Measurements from ENCODE around the gene PLCG1.

PLCG1 gene

DNA sequence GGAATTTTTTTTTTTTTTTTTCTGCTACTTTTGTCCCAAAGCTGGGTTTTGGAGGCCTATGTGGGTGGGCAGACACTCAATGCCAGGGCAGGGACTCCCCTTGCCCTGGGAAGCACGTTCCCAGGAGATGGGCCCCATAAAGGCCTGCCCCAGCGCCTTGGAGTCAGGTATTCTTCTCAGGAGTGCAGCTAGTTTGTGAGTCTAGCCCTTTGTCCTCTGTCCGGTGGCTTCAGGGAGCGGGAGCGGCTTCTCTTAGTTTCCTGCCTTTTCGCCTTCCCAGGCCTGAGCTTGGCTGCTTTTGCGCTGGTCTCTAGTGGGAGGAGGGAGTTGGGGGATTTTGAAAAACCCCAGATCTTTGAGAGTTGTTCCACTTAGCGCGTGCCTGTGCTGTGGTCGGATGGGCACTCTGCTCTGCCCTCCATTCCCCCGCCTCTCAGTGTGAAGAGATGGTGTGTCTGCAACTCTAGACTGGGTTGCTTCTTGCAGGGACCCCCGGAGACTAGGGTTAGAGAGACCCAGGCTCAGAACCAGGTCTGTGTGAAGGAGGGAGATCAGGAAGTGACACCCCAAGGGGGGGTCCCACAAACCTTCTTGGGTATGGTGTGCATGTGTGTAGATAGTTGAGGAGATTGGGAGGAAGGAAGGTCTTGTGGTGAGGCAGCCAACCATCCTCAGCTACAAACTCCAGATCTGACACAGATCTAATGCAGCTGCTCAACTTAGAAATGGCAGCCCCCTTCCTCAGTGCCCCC lies 1.3 kb downstream of the PLCG1 start:
- H3K27ac ChIP-seq (ENCODE audit: low read depth, low read length), result peak overlapping the region; percentile 60
- H3K56ac ChIP-seq (ENCODE audit: low read length), result peak overlapping the region; percentile 93
- H2BK15ac ChIP-seq (replicated peaks; ENCODE audit: low read depth), result no peak overlapping the region
- WGBS (ENCODE audit: extremely low coverage, insufficient coverage, low lambda C conversion rate), result no CpG with 5 or more reads among the region's 12 CpGs
- peak; percentile 40 for DNase-seq
- no peak overlapping the region for H4K5ac ChIP-seq (ENCODE audit: low read length)
- H3K4me2 ChIP-seq (ENCODE audit: low read length), result peak overlapping the region; percentile 85
- H3K4ac ChIP-seq (ENCODE audit: low read depth, low read length), result peak overlapping the region; percentile 89
- peaks cover 24% of the 10 kb centered on the region for H3K79me1 ChIP-seq (ENCODE audit: low read length)
- peak overlapping the region; percentile 60 for H3K18ac ChIP-seq (ENCODE audit: low read length)
- H3K36me3 ChIP-seq (ENCODE audit: control insufficient read depth, insufficient read depth, low read length), result no peaks in the 10 kb centered on the region
- peak overlapping the region; percentile 88 for H3K9ac ChIP-seq (ENCODE audit: low read length)
- peak overlapping the region; percentile 61 for H2BK5ac ChIP-seq (ENCODE audit: low read length)
- peaks cover 57% of the 10 kb centered on the region for H3K79me2 ChIP-seq (ENCODE audit: control insufficient read depth, insufficient read depth, low read length)
- H3K27me3 ChIP-seq (ENCODE audit: insufficient read depth, low read length, poor library complexity), result no peaks in the 10 kb centered on the region
- peak overlapping the region; percentile 91 for H3K4me3 ChIP-seq (ENCODE audit: low read length)
- peaks cover 31% of the 10 kb centered on the region for H3K4me1 ChIP-seq (ENCODE audit: control insufficient read depth, low read depth, low read length)
- H3K23ac ChIP-seq (ENCODE audit: low read length), result no peak overlapping the region
- H2AK5ac ChIP-seq (ENCODE audit: low read length), result peak overlapping the region; percentile 56
- no peak overlapping the region for H2BK120ac ChIP-seq (ENCODE audit: low read depth, low read length)
- H4K8ac ChIP-seq (ENCODE audit: low read depth, low read length), result no peak overlapping the region

DNA sequence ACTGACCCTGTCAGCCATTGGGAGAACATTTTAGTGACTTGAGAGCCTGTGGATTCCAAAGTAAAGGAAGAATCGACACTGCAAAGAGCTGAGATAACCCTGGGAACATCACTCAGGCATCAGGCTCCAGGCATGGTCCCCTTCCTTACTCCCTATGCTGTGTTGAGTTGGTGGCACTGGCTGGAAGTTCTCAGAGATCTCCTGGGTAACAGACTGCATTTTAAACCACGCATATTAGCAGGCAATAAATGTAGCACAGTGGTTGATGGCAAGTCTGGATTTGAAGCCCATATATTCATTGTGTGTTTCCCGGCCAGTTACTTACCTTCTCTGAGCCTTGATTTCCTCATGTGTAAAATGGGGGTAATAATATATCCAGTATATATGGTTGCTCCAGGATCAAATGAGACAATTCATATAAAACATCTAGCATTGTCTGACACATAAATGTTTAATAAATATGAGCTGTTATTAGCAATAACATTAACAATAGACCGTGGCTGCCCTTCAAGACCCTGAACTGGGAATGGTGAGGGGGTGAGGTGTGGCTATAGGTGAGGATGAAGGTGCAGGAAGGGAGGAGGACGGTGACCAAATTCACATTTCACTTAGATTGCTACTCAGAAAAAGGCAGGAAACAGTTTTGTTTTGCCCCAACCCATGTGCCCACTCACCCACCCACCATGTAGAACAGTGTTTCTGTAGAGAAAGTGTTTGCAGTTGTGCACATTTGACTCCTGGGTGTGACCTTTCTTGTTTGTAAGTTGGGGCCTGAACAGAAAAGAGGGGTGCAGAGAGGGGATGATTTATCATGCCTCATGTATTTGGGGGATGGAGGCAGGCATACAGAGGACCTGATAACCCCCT lies 2.1 kb downstream of the PLCG1 start:
- H3K79me1 ChIP-seq (ENCODE audit: low read length), result peaks cover 28% of the 10 kb centered on the region
- H4K8ac ChIP-seq (ENCODE audit: low read depth, low read length), result no peak overlapping the region
- H2BK120ac ChIP-seq (ENCODE audit: low read depth, low read length), result no peak overlapping the region
- no peak overlapping the region for H3K27ac ChIP-seq (ENCODE audit: low read depth, low read length)
- peaks cover 31% of the 10 kb centered on the region for H3K4me1 ChIP-seq (ENCODE audit: control insufficient read depth, low read depth, low read length)
- H3K36me3 ChIP-seq (ENCODE audit: control insufficient read depth, insufficient read depth, low read length), result no peaks in the 10 kb centered on the region
- H2BK5ac ChIP-seq (ENCODE audit: low read length), result no peak overlapping the region
- no peak overlapping the region for H4K5ac ChIP-seq (ENCODE audit: low read length)
- no peak overlapping the region for H3K18ac ChIP-seq (ENCODE audit: low read length)
- DNase-seq, result no peak
- peak overlapping the region; percentile 88 for H3K9ac ChIP-seq (ENCODE audit: low read length)
- peak overlapping the region; percentile 91 for H3K4me3 ChIP-seq (ENCODE audit: low read length)
- no peaks in the 10 kb centered on the region for H3K27me3 ChIP-seq (ENCODE audit: insufficient read depth, low read length, poor library complexity)
- peak overlapping the region; percentile 85 for H3K4me2 ChIP-seq (ENCODE audit: low read length)
- H3K56ac ChIP-seq (ENCODE audit: low read length), result peak overlapping the region; percentile 93
- no CpG with 5 or more reads among the region's 5 CpGs for WGBS (ENCODE audit: extremely low coverage, insufficient coverage, low lambda C conversion rate)
- H2BK15ac ChIP-seq (replicated peaks; ENCODE audit: low read depth), result no peak overlapping the region
- H2AK5ac ChIP-seq (ENCODE audit: low read length), result no peak overlapping the region
- no peak overlapping the region for H3K4ac ChIP-seq (ENCODE audit: low read depth, low read length)
- no peak overlapping the region for H3K23ac ChIP-seq (ENCODE audit: low read length)
- peaks cover 65% of the 10 kb centered on the region for H3K79me2 ChIP-seq (ENCODE audit: control insufficient read depth, insufficient read depth, low read length)

DNA sequence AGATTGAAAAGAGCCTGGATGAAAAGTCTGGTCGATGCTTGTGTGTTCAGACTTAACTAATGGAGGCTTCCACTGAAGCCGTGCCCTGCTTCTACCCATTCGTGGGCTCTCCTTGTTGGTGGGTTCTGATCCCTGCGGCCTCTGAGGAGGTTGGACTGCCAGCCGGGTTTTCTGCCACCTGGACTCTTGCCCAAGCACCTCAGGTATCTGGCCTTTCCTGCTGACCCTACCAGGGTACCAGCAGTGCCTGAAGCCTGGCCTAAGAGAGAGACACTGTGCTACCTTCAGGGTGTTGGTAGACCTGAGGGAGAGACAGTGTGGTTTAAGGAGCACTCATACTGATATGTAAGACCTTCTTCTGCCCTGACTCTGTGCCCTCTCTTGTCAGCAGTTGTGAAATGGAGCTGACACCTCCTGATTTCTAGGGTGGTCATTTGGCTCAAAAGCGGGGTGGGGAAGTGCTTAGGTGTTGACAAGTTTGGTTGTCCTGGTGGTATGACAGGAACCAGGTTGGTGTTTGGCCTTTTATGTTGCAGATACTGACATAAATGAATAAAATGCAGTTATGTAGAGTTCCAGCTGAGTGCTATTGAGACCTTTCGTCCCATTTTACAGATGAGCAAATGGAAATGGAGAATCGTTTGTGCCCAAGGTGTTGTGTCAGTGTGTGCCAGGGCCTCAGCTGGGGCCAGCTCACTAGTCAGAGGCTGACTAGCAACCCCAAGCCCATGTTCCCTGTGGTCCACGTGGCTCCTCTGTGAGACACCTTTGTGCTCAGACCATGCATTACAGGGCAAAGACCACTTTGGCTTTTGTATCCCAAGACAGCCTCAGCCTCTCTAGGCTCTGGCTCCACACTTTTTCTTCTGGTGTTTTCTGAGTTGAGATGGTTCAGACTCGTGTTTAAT lies 3.1 kb downstream of the PLCG1 start:
- Histone ChIP-seq H3K27me3 (ENCODE audit: insufficient read depth, low read length, poor library complexity) (no peaks in the 10 kb centered on the region), H3K56ac (ENCODE audit: low read length) (peak overlapping the region; percentile 67), H2BK15ac (replicated peaks; ENCODE audit: low read depth) (no peak overlapping the region), H3K79me1 (ENCODE audit: low read length) (peaks cover 31% of the 10 kb centered on the region), H4K8ac (ENCODE audit: low read depth, low read length) (no peak overlapping the region), H3K27ac (ENCODE audit: low read depth, low read length) (no peak overlapping the region), H3K23ac (ENCODE audit: low read length) (no peak overlapping the region), H3K9ac (ENCODE audit: low read length) (peak overlapping the region; percentile 46), H2BK120ac (ENCODE audit: low read depth, low read length) (no peak overlapping the region), H3K79me2 (ENCODE audit: control insufficient read depth, insufficient read depth, low read length) (peaks cover 76% of the 10 kb centered on the region), H3K4ac (ENCODE audit: low read depth, low read length) (no peak overlapping the region), H3K4me1 (ENCODE audit: control insufficient read depth, low read depth, low read length) (peaks cover 28% of the 10 kb centered on the region), H3K18ac (ENCODE audit: low read length) (no peak overlapping the region), H4K5ac (ENCODE audit: low read length) (no peak overlapping the region), H3K36me3 (ENCODE audit: control insufficient read depth, insufficient read depth, low read length) (no peaks in the 10 kb centered on the region), H2AK5ac (ENCODE audit: low read length) (no peak overlapping the region), H2BK5ac (ENCODE audit: low read length) (no peak overlapping the region), H3K4me3 (ENCODE audit: low read length) (no peak overlapping the region), H3K4me2 (ENCODE audit: low read length) (peak overlapping the region; percentile 24)
- no peak for DNase-seq
- WGBS (ENCODE audit: extremely low coverage, insufficient coverage, low lambda C conversion rate), result no CpG with 5 or more reads among the region's 10 CpGs

DNA sequence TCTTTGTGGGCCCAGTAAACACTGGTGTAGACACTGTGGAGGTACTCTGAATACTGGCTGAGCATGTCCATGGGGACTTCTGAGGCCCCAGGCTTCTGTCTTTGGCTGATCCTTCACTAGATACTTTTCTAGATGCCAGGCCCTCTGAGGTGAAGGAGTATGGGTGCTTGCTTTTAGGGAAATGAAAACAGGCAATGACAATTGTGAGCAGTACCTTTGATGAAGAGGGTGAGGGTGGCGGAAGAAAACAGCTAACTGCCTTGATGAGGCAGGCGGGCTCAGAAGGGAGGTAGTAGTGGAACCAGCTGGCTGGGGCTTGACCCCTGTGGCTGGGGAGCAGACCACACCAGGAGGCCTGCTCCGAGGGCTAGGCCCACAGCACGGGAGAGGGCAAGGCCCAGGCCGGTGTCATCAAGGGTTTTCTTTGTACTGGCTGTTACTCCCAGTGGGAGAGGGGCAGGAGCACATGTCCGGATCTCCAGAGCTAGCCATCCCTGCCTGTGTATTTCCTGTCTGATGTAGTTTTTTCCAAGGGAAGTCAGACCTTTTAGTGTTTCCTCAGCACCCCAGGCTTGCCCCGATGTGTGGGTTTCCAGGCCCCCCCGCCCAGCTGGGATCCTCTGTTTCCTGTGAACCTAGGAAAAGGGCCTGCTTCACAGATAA lies 3.9 kb downstream of the PLCG1 start:
- WGBS (ENCODE audit: extremely low coverage, insufficient coverage, low lambda C conversion rate), result no CpG with 5 or more reads among the region's 8 CpGs
- H3K4ac ChIP-seq (ENCODE audit: low read depth, low read length), result no peak overlapping the region
- H2BK15ac ChIP-seq (replicated peaks; ENCODE audit: low read depth), result no peak overlapping the region
- H3K18ac ChIP-seq (ENCODE audit: low read length), result no peak overlapping the region
- H3K79me1 ChIP-seq (ENCODE audit: low read length), result peaks cover 36% of the 10 kb centered on the region
- no peak overlapping the region for H4K5ac ChIP-seq (ENCODE audit: low read length)
- no peak overlapping the region for H3K4me3 ChIP-seq (ENCODE audit: low read length)
- peak overlapping the region; percentile 28 for H3K9ac ChIP-seq (ENCODE audit: low read length)
- H3K4me2 ChIP-seq (ENCODE audit: low read length), result no peak overlapping the region
- no peak for DNase-seq
- no peak overlapping the region for H3K23ac ChIP-seq (ENCODE audit: low read length)
- no peak overlapping the region for H2BK120ac ChIP-seq (ENCODE audit: low read depth, low read length)
- no peak overlapping the region for H3K56ac ChIP-seq (ENCODE audit: low read length)
- H2BK5ac ChIP-seq (ENCODE audit: low read length), result no peak overlapping the region
- H3K27me3 ChIP-seq (ENCODE audit: insufficient read depth, low read length, poor library complexity), result no peaks in the 10 kb centered on the region
- peaks cover 20% of the 10 kb centered on the region for H3K4me1 ChIP-seq (ENCODE audit: control insufficient read depth, low read depth, low read length)
- H4K8ac ChIP-seq (ENCODE audit: low read depth, low read length), result no peak overlapping the region
- H3K27ac ChIP-seq (ENCODE audit: low read depth, low read length), result no peak overlapping the region
- H2AK5ac ChIP-seq (ENCODE audit: low read length), result no peak overlapping the region
- peaks cover 84% of the 10 kb centered on the region for H3K79me2 ChIP-seq (ENCODE audit: control insufficient read depth, insufficient read depth, low read length)
- no peaks in the 10 kb centered on the region for H3K36me3 ChIP-seq (ENCODE audit: control insufficient read depth, insufficient read depth, low read length)

DNA sequence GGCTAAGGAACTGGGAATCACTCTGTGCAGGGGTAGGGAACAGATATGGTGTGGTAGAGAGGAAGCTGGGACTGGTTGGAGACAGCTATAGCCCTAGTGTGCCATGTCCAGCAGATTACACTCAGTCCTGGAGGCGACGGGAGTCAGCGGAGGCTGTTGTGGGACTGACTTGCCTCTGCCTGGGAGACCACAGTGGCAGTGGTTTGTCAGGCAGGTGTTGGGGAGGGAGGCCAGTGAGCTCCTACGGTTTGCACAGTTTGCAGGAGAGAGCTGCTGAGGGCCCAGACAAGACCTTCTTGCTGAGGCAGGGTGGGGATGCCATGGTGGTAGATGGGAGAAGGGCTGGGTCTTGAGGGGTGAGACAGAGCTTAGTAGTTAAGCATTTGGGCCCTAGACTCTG lies 4.9 kb downstream of the PLCG1 start:
- Histone ChIP-seq H3K4me3 (ENCODE audit: low read length) (no peak overlapping the region), H4K5ac (ENCODE audit: low read length) (no peak overlapping the region), H3K27ac (ENCODE audit: low read depth, low read length) (no peak overlapping the region), H3K27me3 (ENCODE audit: insufficient read depth, low read length, poor library complexity) (no peaks in the 10 kb centered on the region), H2BK120ac (ENCODE audit: low read depth, low read length) (no peak overlapping the region), H2BK15ac (replicated peaks; ENCODE audit: low read depth) (no peak overlapping the region), H3K23ac (ENCODE audit: low read length) (no peak overlapping the region), H2AK5ac (ENCODE audit: low read length) (no peak overlapping the region), H3K79me2 (ENCODE audit: control insufficient read depth, insufficient read depth, low read length) (peaks cover 93% of the 10 kb centered on the region), H3K4me2 (ENCODE audit: low read length) (no peak overlapping the region), H3K56ac (ENCODE audit: low read length) (peak overlapping the region; percentile 17), H3K9ac (ENCODE audit: low read length) (no peak overlapping the region), H3K18ac (ENCODE audit: low read length) (no peak overlapping the region), H4K8ac (ENCODE audit: low read depth, low read length) (no peak overlapping the region), H3K79me1 (ENCODE audit: low read length) (peaks cover 45% of the 10 kb centered on the region), H3K36me3 (ENCODE audit: control insufficient read depth, insufficient read depth, low read length) (no peaks in the 10 kb centered on the region), H3K4me1 (ENCODE audit: control insufficient read depth, low read depth, low read length) (peaks cover 18% of the 10 kb centered on the region), H2BK5ac (ENCODE audit: low read length) (no peak overlapping the region), H3K4ac (ENCODE audit: low read depth, low read length) (no peak overlapping the region)
- DNase-seq, result no peak
- WGBS (ENCODE audit: extremely low coverage, insufficient coverage, low lambda C conversion rate), result no CpG with 5 or more reads among the region's 4 CpGs
